Activated CD8-positive, alpha-beta memory T cell treated with anti-CD3 and anti-CD28 coated beads, Interleukin-2, amount 50 U/mL, for 24 hours (primary cell): ENCODE measurements around the gene GSE1.

Experiments
- DNase-seq: peaks from one replicate; pipeline ENCODE4 v3.0.0-alpha.2; 2020; ENCODE audit errors: extremely low read depth

GSE1 gene

GRCh38 chr16:85616607-85617321 is 3.6 kb downstream of the GSE1 start:
- no peak for DNase-seq

- no peak for DNase-seq
Observed at GRCh38 chr16:85617948-85618347, 4.8 kb downstream of the GSE1 start.

- no peak for DNase-seq
Observed at GRCh38 chr16:85618521-85618920, 5.4 kb downstream of the GSE1 start.

GRCh38 chr16:85619101-85619891 is 6.2 kb downstream of the GSE1 start:
- no peak for DNase-seq

GRCh38 chr16:85620374-85620773 is 7.3 kb downstream of the GSE1 start:
- DNase-seq = no peak

DNA sequence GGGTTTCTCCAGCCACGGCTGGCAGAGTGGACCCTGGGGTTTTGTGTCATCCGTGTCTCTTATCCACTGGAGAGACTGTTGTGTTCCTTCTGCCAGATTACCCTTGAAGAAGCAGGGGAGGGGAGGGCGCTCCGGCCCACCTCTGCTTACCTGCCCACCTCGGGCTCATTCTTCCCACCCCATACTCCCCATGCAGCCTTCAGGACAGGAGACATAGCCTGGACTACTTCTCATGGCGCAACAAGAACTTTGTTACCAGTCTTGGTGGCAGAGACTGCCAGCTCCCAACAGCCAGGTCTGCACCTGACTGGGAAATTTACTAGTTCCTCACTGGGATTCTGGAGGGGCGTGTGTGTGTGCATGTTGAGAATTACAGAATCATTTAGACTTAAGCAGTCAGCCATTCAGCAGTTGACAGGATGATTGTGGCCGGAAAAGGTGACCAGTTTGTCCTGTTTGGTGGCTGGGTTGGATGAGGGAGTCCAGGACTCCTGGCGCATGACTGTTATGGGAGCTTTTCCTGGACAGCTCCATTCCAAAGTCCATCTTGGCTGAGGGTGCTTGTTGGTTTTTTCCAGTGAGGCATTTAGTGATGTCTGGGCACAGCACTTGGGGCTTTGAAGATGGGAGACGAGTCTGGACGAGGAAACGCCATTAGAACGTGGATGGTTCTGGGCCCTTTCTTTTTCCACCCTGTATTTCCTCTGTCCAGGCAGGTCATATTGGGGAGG is 8.7 kb downstream of the GSE1 start:
- no peak for DNase-seq

DNA sequence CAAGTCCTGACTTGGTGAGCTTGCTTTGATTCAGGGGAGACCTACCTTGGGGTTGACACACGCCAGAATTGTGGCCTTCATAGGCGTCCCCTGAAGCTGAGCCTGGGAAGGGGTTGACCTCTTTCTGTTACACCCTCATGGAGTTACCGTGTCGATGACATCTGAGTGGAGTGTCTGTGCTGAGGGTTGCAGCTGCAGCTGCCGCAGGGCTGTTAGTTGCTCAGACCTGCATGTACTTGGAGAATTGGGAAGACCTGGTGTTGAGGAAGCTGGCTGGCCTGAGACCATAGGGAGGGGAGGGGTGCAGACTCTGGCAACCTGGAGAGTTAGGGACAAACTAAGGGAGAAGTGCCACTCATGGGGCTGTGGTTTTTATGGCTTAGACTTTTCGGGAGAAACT is 9.6 kb downstream of the GSE1 start:
- no peak for DNase-seq

DNA sequence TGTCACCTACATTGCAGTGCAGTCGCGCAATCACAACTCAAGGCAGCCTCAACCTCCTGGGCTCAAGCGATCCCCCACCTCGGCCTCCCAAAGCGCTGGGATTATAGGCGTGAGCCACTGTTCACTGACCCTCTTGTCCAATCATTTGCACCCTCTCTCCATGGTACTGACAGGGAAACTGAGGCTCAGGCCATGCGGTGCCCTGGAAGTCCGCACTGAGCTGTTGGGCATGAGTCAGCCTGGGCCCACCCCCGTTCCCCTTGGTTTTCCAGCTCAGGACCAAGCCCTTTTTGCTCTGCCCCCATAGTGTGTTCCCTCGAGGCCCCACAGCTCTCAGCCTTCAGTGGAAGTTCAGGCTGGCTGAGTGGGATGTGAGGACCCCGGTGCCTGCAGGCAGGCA is 10.1 kb downstream of the GSE1 start:
- DNase-seq = no peak

GRCh38 chr16:85623997-85624601 is 11.0 kb downstream of the GSE1 start:
- no peak for DNase-seq

- no peak for DNase-seq
Observed at GRCh38 chr16:85624646-85625045, 11.5 kb downstream of the GSE1 start.

GRCh38 chr16:85625053-85625452 is 11.9 kb downstream of the GSE1 start:
- no peak for DNase-seq

DNA sequence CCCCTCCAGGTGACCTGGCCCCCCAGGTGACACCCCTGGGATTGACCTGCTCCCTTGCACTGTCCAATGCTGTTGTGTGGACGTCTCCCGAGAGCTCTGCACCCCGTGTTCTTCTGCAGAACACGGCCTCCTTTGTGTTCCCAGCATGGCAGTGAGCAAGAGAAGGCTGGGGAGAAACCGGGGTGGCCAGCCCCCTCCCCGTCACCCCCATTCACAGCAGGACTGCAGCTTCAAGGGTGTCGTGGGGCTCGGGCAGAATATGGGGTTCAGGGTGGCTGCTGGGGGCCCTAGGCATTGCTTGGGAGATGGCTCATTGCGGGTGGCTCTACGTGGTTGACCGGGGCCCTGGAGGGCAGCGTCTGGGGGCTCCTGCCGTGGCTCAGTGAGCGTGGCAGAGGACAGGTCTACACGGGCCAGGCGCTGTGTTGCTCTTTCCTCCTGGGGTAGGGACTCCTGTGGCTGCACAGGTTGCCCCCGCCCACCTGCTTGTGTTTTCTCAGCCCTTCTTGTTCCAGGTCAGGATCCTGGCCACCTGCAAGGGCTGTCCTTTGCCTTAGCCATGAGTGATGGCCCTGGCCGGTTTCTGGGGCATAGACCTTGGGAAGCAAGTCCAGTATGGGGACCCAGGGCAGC is 12.5 kb downstream of the GSE1 start:
- DNase-seq = no peak

- no peak for DNase-seq
Observed at GRCh38 chr16:85626191-85626981, 13.3 kb downstream of the GSE1 start.

DNA sequence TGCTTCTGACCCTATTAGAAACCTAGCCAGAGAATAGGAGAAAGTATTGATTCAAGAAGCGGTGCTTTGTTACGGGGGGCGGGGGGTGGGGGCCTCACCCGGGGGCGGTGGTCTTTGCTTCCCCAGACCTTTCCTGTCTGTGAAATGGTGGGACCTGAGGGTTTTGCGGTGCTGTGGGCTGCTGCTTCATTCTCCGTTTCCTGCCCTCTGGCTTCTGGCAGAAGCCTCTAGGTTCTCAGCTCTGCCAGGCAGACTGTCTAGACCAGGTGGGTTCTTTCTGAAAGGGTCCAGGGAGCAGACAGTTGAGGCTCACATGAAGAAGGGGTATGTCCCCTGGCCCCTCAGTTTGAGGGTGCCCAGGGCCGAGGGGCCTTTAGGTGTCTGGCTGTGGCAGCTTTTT is 14.0 kb downstream of the GSE1 start:
- no peak for DNase-seq

DNA sequence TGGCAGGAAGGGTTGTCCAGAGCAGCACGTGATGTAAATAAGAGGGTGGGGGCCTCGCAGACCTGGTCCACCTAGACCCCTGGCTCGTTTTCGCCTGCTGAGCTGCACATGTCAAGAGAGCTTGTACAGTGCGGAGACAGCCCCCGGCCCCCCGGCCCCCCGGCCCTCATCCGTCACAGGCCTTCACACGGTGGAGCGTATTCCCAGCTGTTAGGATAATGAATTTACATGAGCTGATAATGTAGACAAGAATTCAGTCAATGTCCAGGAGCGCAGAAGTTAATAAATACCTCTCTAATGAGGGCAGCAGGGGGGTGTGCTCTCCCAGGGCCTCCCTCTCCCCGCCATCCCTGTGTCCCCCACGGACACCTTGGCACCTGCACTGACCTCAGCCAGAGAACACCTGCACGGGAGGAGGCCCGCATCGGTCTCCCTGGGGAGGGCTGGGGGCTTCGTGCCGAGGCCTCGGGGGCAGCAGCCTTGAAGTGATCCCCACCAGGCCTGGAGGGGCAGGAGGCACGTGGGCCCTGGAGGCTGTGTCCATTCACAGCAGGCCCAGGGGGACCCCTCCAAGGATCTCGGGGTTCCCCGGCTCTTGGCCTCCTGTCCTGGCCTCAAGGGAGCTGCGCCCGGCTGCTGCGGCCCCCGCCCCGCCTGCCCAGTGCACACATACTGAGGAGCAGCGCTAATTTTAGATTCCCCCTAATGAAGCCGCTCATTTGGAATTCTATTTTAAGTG is 14.6 kb downstream of the GSE1 start:
- DNase-seq = no peak

- DNase-seq = no peak
Observed at GRCh38 chr16:85628265-85628556, 15.1 kb downstream of the GSE1 start.

DNA sequence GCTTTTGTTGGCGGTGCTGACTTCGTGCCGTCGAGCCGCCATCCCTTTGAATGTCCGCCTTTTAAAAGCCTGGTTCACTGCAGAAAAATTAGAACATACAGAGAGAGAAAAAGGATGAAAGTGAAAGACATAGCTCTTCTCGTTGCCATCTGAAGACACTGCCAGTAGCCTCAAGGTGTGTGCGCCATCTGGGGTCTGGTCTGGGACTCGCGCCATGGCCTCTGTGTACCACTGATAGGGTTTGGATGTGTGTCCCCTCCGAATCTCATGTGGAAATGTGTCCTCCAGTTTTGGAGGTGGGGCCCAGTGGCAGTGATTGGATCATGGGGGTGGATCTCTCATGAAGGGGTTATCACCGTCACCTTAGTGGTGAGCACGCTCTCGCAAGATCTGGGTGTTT is 15.5 kb downstream of the GSE1 start:
- no peak for DNase-seq

DNA sequence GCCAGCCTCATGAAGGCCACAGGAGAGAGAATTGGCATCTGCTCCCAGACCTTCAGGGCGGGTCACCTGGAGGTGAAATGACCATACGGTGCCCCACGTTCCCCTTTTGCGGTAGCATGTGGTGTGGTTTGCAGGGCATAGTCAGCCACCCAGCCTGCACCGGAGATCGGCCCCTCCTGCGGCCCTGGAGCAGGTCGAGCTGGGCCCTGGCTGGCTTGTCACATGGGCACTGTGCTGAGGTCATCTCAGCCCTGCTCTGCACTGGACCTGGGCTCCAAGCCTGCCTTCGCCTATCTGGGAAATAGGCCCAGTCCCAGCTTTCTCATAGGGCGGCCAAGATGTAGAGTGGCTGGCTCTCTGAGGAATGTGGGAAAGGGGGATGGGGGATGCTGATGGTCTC is 16.2 kb downstream of the GSE1 start:
- DNase-seq = no peak

DNA sequence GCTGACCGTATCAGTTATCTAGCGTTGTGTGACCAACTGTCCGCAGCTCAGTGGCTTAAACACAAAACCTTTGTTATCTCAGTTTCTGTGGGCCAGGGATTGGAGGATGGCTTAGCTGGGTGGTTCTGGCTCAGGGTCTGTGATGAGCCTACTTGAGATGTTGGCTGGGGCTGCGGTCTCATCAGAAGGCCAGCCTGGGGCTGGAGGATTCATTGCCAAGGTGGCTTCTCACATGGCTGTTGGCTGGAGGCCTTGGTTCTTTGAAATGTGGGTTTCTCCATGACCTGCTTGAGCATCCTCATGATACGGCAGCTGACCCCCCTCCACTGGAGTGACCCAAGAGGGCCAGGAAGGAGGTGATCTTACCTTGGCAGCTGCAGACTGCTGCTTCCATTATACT is 16.7 kb downstream of the GSE1 start:
- DNase-seq = no peak

DNA sequence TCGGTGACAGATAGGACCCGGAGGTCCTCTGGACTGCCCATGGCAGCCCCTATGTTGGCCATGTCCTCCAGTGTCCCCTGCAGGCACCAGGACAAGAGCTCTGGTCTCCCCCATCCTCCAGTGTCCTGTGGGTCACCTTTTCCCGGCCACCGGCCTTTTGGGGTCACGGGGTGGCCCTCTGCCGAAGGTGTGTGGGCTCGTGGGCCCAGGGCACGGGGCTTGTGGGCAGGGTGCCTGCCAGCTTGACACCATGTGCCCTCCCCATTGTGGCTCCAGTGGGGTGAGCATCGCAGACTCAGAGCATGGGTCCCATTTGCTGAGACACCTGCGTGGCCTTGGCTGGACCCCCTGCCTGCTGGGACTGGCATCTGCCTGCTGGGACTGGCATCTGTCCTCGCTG is 18.1 kb downstream of the GSE1 start:
- DNase-seq = no peak
